GM15510 (cell line): ENCODE measurements around the gene B3GNT5.

Experiments used
- POLR2A ChIP-seq: IDR thresholded peaks from 3 replicates; pipeline ENCODE4 v1.6.1; 2011; ENCODE audit warnings: borderline replicate concordance; ENCODE audit not compliant: insufficient read length; ENCODE audit errors: extremely low read depth

B3GNT5 gene

DNA sequence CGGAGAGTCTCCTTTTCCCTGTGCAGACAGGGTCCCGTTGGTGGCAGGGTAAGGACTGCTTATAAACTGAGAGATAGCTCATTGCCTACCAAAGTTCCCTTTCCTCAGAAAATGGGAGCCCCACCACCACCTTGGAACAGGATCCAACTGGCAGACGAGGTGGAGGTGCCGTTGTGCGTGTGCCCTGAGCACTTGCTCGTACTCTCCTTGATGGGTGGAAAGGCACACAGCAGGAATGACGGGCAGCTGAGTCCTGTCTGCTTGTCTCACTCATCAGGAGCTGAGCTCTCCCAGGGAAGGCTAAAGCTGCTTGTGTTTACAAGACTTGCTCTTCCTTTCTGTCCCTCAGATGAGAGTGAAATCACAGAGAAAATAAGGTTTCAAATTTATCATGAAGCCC, 60.7 kb downstream of the B3GNT5 start:
- TF ChIP-seq POLR2A, result no peak

- no peak for TF ChIP-seq POLR2A
Measured at GRCh38 chr3:183315739-183316138, 62.7 kb downstream of the B3GNT5 start.

- no peak for TF ChIP-seq POLR2A
Measured at GRCh38 chr3:183317271-183317670, 64.2 kb downstream of the B3GNT5 start.

- TF ChIP-seq POLR2A, result no peak
Measured at GRCh38 chr3:183317886-183318865, 65.1 kb downstream of the B3GNT5 start.

DNA sequence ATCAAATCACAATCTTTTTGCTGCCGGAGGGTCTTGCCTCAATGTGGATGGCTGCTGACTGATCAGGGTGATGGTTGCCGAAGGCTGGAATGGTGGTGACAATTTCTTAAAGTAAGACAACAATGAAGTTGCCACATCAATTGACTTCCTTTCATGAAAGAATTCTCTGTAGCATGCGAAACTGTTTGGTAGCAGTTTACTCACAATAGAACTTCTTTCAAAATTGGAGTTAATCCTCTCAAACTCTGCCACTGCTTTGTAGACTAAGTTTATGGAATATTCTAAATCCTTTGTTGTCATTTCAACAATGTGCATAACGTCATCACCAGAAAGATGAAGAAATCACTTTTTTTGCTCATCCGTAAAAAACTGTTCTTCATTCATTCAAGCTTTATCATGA, 65.8 kb downstream of the B3GNT5 start:
- no peak for TF ChIP-seq POLR2A

DNA sequence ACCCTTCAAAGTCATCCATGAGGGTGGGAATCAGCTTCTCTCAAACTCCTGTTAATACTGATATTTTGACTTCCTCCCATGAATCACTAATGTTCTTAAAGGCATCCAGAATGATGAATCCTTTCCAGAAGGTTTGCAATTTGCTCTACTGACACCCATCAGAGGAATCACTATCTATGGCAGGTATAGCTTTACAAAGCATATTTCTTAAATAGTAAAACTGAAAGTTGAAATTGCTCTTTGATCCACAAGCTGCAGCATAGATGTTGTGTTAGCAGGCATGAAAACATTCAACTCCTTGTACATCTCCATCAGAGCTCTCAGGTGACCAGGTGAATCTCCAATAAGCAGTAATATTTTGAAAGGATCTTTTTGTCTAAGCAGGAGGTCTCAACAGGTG, 66.3 kb downstream of the B3GNT5 start:
- no peak for TF ChIP-seq POLR2A
